22Rv1 (cell line): Measurements from ENCODE around the gene NOL3.

Experiments used
- ZFX ChIP-seq: fragments of 450-650 bp; IDR thresholded peaks from 2 replicates; pipeline ENCODE4 v1.6.1; 2017; ENCODE audit warnings: antibody characterized with exemption, borderline replicate concordance
- TF ChIP-seq, protein P1 (sequence below): fragments of 450-650 bp; IDR thresholded peaks from 2 replicates; pipeline ENCODE4 v1.5.1; 2017; ENCODE audit warnings: mild to moderate bottlenecking

DNA sequence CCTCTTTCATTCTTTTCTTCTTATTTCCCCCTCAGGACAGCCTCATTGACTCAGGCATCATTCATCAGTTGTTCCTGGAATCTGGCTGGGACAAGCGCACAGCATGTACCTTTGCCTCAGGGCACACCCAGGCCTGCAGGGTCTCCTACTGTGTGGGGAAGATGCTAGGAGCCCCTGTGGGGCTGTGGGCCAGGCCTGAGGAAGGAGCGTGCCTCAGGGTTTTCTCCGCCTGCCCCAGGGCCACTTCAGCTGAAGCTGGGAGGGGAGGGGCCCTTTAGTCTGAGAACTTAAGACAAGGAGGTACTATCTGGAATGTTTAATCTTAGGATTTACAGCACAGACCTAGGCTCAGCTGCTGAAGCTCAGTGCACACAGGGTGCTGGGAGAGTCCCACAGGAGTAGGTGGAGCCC is 36.5 kb downstream of the NOL3 start:
- TF ChIP-seq, protein P1, sequence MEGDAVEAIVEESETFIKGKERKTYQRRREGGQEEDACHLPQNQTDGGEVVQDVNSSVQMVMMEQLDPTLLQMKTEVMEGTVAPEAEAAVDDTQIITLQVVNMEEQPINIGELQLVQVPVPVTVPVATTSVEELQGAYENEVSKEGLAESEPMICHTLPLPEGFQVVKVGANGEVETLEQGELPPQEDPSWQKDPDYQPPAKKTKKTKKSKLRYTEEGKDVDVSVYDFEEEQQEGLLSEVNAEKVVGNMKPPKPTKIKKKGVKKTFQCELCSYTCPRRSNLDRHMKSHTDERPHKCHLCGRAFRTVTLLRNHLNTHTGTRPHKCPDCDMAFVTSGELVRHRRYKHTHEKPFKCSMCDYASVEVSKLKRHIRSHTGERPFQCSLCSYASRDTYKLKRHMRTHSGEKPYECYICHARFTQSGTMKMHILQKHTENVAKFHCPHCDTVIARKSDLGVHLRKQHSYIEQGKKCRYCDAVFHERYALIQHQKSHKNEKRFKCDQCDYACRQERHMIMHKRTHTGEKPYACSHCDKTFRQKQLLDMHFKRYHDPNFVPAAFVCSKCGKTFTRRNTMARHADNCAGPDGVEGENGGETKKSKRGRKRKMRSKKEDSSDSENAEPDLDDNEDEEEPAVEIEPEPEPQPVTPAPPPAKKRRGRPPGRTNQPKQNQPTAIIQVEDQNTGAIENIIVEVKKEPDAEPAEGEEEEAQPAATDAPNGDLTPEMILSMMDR: no peak
- no peak for TF ChIP-seq ZFX
